Tibial nerve (tissue), 4 donors: ENCODE measurements around the gene SLC5A6. TPM values are rescaled to one million over a fixed set of nuclear protein-coding genes. Genes with fewer than 3 reads are reported as not detected.

ENCODE experiments used
- DNase-seq, 2 donors: peaks; one replicate each; pipeline ENCODE4 v3.0.0-alpha.2; 2019; ENCODE audit warnings: low spot score in 2 of 2
- H3K27ac ChIP-seq, 4 donors: fragments of 200-600 bp; sonication (generic) in 3 of 4; one replicate each; pipeline ENCODE4 v1.5.1; 2017 to 2019; ENCODE audit warnings: mild to moderate bottlenecking in 1 of 4
- H3K27me3 ChIP-seq, 2 donors: fragments of 200-600 bp; sonication (generic) in 1 of 2; one replicate each; pipeline versions ENCODE4 v1.5.1 to v1.6.0; 2017 to 2019
- H3K36me3 ChIP-seq, 3 donors: fragments of 200-600 bp; sonication (generic); one replicate each; pipeline ENCODE4 v1.5.1; 2018 to 2019
- H3K4me1 ChIP-seq, 4 donors: fragments of 200-600 bp; sonication (generic) in 3 of 4; one replicate each; pipeline ENCODE4 v1.5.1; 2017 to 2019
- H3K4me3 ChIP-seq, 4 donors: fragments of 200-600 bp; sonication (generic) in 3 of 4; one replicate each; pipeline ENCODE4 v1.5.1; 2017 to 2019; ENCODE audit warnings: mild to moderate bottlenecking in 1 of 4, moderate library complexity in 1 of 4
- H3K9me3 ChIP-seq, 4 donors: fragments of 200-600 bp; sonication (generic) in 3 of 4; one replicate each; pipeline ENCODE4 v1.5.1; 2017 to 2019
- EP300 ChIP-seq, 2 donors: sonication (generic); formaldehyde crosslinking; IDR thresholded peaks; one replicate each; pipeline ENCODE4 v1.6.1; 2017; ENCODE audit warnings: antibody characterized with exemption in 2 of 2, mild to moderate bottlenecking in 1 of 2
- POLR2A ChIP-seq, 2 donors: fragments of 450-650 bp; IDR thresholded peaks; one replicate each; pipeline ENCODE4 v1.6.1; 2017; ENCODE audit warnings: antibody characterized with exemption in 2 of 2, mild to moderate bottlenecking in 2 of 2, moderate library complexity in 2 of 2
- WGBS, 2 donors: methylation state at CpG; one replicate each; pipeline ENCODE4 v1.1.5; 2018; 5-methylcytosine and 5-hydroxymethylcytosine counted together
- total RNA-seq, 4 donors: library from RNA; depleted of rRNA; stranded (reverse); fragments of >200 nt; gene quantifications; one replicate each; pipeline ENCODE4 v1.1.0, GENCODE V29; 2016
- TF ChIP-seq, protein P1 (sequence below), 5 experiments: fragments of 200-600 bp in 3 of 5; fragments of 450-650 bp in 2 of 5; sonication (generic) in 3 of 5; IDR thresholded peaks; one replicate each; pipeline ENCODE4 v1.5.1; 2016 to 2019; ENCODE audit warnings: antibody characterized with exemption in 5 of 5, mild to moderate bottlenecking in 3 of 5, moderate library complexity in 2 of 5

Gene SLC5A6
- total RNA-seq, 4 donors from 2014 or later, result 19.0 to 50.0 (median 41.5) TPM

DNA sequence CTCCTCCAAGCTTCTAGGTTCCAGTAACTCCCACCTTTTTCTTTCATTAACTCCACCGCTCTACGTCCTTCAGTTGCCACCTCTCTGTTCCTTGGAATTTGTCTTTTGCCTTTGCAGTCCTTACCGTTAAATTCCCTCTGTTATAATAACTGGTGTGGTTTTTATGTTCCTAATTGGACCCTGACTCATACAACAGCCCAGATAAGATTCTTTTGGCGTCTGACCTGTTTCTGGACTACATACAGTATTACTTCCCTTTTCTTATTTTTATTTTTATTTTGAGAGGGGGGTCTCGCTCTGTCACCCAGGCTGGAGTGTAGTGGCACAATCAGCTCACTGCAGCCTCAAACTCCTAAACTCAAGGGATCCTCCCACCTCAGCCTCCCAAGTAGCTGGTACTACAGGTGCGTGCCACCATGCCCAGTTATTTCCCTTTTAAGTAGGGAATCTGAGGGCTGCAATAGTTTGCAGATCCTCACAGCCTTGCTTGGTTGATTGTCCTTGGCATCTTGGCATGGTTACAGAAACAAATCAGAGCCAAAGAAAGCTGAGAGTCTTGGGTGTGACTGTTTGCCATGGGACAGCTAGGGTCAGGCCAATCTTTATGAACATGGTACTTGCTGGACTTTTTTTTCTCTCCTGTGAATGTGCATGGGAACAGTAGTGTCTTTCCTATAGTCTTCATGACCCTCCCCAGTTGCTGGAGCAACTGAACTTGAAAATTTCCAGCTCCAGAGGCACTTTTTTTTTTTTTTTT lies 41.3 kb downstream of the SLC5A6 start:
- TF ChIP-seq POLR2A (IDR thresholded peaks at IDR 0.05) (no peak), EP300 (IDR thresholded peaks at IDR 0.05) (no peak)
- TF ChIP-seq, protein P1, sequence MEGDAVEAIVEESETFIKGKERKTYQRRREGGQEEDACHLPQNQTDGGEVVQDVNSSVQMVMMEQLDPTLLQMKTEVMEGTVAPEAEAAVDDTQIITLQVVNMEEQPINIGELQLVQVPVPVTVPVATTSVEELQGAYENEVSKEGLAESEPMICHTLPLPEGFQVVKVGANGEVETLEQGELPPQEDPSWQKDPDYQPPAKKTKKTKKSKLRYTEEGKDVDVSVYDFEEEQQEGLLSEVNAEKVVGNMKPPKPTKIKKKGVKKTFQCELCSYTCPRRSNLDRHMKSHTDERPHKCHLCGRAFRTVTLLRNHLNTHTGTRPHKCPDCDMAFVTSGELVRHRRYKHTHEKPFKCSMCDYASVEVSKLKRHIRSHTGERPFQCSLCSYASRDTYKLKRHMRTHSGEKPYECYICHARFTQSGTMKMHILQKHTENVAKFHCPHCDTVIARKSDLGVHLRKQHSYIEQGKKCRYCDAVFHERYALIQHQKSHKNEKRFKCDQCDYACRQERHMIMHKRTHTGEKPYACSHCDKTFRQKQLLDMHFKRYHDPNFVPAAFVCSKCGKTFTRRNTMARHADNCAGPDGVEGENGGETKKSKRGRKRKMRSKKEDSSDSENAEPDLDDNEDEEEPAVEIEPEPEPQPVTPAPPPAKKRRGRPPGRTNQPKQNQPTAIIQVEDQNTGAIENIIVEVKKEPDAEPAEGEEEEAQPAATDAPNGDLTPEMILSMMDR (IDR thresholded peaks at IDR 0.05), result no peak
- no peak overlapping the region for H3K27ac ChIP-seq
- H3K4me3 ChIP-seq, result no peak overlapping the region
- H3K27me3 ChIP-seq, result peaks cover 0 to 3% of the 10 kb centered on the region in 2 donors
- H3K4me1 ChIP-seq, result peaks cover 0 to 7% (median 3%) of the 10 kb centered on the region in 4 donors
- H3K9me3 ChIP-seq, result no peaks in the 10 kb centered on the region
- 74 to 78% methylated on average over 6 of the region's 6 CpGs for WGBS, 2 donors
- no peak for DNase-seq
- no peaks in the 10 kb centered on the region for H3K36me3 ChIP-seq

DNA sequence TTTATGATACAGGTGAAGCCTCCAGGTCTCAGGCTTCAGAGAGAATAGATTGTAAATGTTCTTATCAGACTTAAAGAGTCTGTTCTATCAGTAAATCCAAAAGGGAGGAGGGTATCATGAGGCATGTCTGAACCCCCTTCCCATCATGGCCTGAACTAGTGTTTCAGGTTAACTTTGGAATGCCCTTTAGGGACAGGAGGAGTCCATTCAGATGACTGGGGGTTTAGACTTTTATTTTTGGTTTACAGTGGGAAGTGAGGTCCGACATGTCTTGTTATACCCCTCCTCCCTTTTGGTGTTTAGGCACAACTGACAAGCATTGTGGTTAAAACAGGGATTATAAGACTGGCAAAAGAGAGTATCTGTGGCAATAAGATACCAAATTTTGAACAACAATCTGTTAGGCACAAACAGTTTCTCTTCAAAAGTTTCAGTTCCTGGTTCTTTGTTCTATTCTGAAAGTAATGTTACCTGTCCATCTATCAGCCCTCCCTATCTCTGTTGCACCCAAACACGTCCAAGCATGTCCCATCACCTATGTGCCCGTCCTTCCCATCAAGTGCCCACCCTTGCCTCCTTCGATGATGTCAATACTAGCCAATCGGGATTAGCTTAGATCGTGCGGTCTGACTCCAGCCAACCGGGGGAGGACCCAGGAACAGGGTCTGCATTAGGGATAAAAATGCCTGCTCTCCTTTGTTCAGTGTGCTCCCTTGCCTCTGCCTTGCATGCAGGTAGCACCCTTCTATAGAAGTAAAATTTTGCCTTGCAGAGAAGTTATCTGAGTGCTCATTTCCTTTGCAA lies 46.9 kb downstream of the SLC5A6 start:
- Histone ChIP-seq H3K27ac (no peak overlapping the region), H3K4me3 (no peak overlapping the region), H3K9me3 (no peaks in the 10 kb centered on the region), H3K4me1 (peaks cover 0 to 5% (median 0%) of the 10 kb centered on the region in 4 donors), H3K36me3 (no peaks in the 10 kb centered on the region), H3K27me3 (peaks cover 0 to 3% of the 10 kb centered on the region in 2 donors)
- DNase-seq, result no peak
- TF ChIP-seq, protein P1 (IDR thresholded peaks at IDR 0.05), result no peak
- no peak for TF ChIP-seq POLR2A (IDR thresholded peaks at IDR 0.05)
- TF ChIP-seq EP300 (IDR thresholded peaks at IDR 0.05), result no peak
- 81 to 82% methylated on average over 8 of the region's 8 CpGs for WGBS, 2 donors

DNA sequence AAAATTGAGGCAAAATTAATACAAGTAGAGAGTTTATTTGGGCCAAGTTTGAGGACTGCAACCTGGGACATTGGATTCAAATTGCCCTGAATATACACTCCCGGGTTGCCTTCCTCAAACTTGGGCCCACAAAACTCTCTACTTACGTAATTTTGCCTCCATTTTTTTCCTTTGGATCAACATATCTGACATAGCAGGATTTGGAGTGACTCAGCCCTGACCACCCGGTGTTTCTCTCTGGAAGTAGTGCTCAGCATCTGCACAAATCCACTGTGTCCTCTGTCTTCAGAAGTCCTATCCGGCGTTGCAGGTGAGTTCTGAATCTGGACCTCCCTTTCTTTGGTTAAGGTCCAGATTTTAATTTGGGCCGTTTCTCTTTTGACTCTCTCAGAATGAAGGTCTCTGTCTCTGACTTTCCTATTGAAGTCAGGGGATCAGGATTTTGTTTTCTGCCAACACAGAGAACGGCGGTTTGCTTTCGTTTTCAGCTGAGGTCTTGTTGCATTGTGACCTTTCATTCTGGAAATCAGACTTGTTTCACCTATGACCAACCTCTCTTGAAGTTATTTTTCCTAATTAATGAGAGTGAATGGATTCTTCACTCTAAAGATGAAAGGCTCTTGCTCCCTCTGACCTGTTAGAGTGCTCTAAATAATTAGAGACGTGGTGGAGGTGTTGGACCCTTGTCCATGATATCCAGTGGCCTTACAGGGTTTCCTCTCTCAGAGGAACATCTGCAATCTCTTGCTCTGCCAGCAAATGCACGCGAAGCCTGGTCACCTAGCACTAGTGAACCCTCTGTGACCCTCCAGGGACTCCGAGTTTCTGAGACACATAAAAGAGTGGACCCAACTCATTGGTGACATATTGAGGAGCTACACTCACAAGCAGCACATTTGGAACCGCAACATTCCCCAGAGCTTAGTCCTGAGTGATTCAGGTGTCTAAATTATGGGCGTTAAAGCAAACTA lies 49.6 kb downstream of the SLC5A6 start:
- Histone ChIP-seq H3K4me1 (no peaks in the 10 kb centered on the region), H3K36me3 (no peaks in the 10 kb centered on the region), H3K27ac (no peak overlapping the region), H3K4me3 (no peak overlapping the region), H3K27me3 (peaks cover 0 to under 1% of the 10 kb centered on the region in 2 donors), H3K9me3 (no peaks in the 10 kb centered on the region)
- 82% methylated on average over 15 of the region's 15 CpGs for WGBS, 2 donors
- TF ChIP-seq POLR2A (IDR thresholded peaks at IDR 0.05) (no peak), EP300 (IDR thresholded peaks at IDR 0.05) (no peak)
- TF ChIP-seq, protein P1 (IDR thresholded peaks at IDR 0.05), result no peak
- DNase-seq, result no peak

DNA sequence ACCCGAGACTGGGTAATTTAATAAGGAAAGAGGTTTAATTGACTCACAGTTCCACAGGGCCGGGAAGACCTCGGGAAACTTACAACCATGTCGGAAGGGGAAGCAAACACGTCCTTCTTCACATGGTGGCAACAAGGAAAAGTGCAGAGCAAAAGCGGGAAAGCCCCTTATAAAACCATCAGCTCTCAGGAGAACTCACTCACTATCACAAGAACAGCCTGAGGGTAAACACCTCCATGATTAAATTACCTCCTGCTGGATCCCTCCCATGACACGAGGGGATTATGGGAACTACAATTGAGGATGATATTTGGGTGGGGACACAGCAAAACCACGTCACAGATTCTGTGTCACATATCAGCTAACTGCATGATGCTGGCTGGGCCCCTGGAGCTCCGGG lies 51.9 kb downstream of the SLC5A6 start:
- H3K27ac ChIP-seq, result no peak overlapping the region
- 74 to 80% methylated on average over 9 of the region's 9 CpGs for WGBS, 2 donors
- no peaks in the 10 kb centered on the region for H3K9me3 ChIP-seq
- no peak for DNase-seq
- H3K4me1 ChIP-seq, result no peaks in the 10 kb centered on the region
- TF ChIP-seq, protein P1 (IDR thresholded peaks at IDR 0.05), result no peak
- TF ChIP-seq POLR2A (IDR thresholded peaks at IDR 0.05) (no peak), EP300 (IDR thresholded peaks at IDR 0.05) (no peak)
- no peak overlapping the region for H3K4me3 ChIP-seq
- no peaks in the 10 kb centered on the region for H3K27me3 ChIP-seq
- H3K36me3 ChIP-seq, result no peaks in the 10 kb centered on the region
